HEK293 (cell line): Measurements from ENCODE around the gene LGALS1.
A peak's percentile ranks its signal among the peaks of the same experiment; 100 is the strongest.

ENCODE experiments used
- CTCF ChIA-PET: fragments of 350-600 bp; formaldehyde crosslinking; extraction: SDS; loops from one replicate; lab custom pipeline; 2021; ENCODE audit warnings: antibody characterized with exemption; lab: Yijun Ruan, JAX
- POLR2A ChIA-PET: fragments of 300-600 bp; formaldehyde crosslinking; extraction: SDS; loops from one replicate; lab custom pipeline; 2020; ENCODE audit warnings: antibody characterized with exemption, inconsistent platforms; lab: Yijun Ruan, JAX
- H3K27ac ChIP-seq: fragments of 200-500 bp; sonication (Bioruptor generic); 2 replicates; pipeline ENCODE4 v1.5.1; 2014; ENCODE audit warnings: low read depth, low read length, control low read depth, inconsistent platforms; ENCODE audit errors: extremely low read depth
- H3K36me3 ChIP-seq, 2 experiments: fragments of 200-500 bp in 1 of 2; sonication (Bioruptor generic) in 1 of 2; 1 replicate in 1 of 2; 2 replicates in 1 of 2; pipeline ENCODE4 v1.5.1; 2014 to 2017; ENCODE audit warnings: inconsistent platforms in 2 of 2, low read length in 2 of 2; ENCODE audit not compliant: control insufficient read depth in 2 of 2, insufficient read depth in 1 of 2
- H3K4me1 ChIP-seq: fragments of 200-500 bp; sonication (Bioruptor generic); 2 replicates; pipeline ENCODE4 v1.5.1; 2014; ENCODE audit warnings: mild to moderate bottlenecking, low read length, inconsistent platforms; ENCODE audit not compliant: control insufficient read depth, insufficient read depth
- H3K4me3 ChIP-seq: 2 replicates; pipeline ENCODE4 v1.5.1; 2011; ENCODE audit warnings: low read depth, mild to moderate bottlenecking, control low read depth, low read length, moderate library complexity
- H3K9me3 ChIP-seq: fragments of 200-500 bp; sonication (Bioruptor generic); 2 replicates; pipeline ENCODE4 v1.5.1; 2014; ENCODE audit warnings: low read depth, low read length, inconsistent platforms; ENCODE audit not compliant: control insufficient read depth, insufficient read depth
- CTCF ChIP-seq: fragments of 450-650 bp; formaldehyde crosslinking; IDR thresholded peaks from 2 replicates; pipeline ENCODE4 v1.5.1; 2016; ENCODE audit warnings: missing biosample characterization, missing genetic modification characterization
- GFI1B ChIP-seq: fragments of 450-650 bp; formaldehyde crosslinking; IDR thresholded peaks from 2 replicates; pipeline ENCODE4 v1.5.1; 2016; ENCODE audit warnings: missing biosample characterization, missing genetic modification characterization
- GLI2 ChIP-seq: fragments of 450-650 bp; formaldehyde crosslinking; IDR thresholded peaks from 2 replicates; pipeline ENCODE4; 2017; ENCODE audit warnings: missing biosample characterization, missing genetic modification characterization, low read depth, borderline replicate concordance
- KLF8 ChIP-seq: fragments of 450-650 bp; formaldehyde crosslinking; IDR thresholded peaks from 2 replicates; pipeline ENCODE4 v1.5.1; 2016; ENCODE audit warnings: missing biosample characterization, missing genetic modification characterization
- MYNN ChIP-seq: fragments of 450-650 bp; formaldehyde crosslinking; IDR thresholded peaks from 2 replicates; pipeline ENCODE4 v1.5.1; 2016; ENCODE audit warnings: missing biosample characterization, missing genetic modification characterization, borderline replicate concordance
- OSR2 ChIP-seq: fragments of 450-650 bp; formaldehyde crosslinking; IDR thresholded peaks from 2 replicates; pipeline ENCODE4 v1.5.1; 2016; ENCODE audit warnings: missing biosample characterization, missing genetic modification characterization
- PRDM2 ChIP-seq: fragments of 450-650 bp; formaldehyde crosslinking; IDR thresholded peaks from 2 replicates; pipeline ENCODE4 v1.5.1; 2016; ENCODE audit warnings: missing biosample characterization, missing genetic modification characterization, borderline replicate concordance
- PRDM4 ChIP-seq: fragments of 450-650 bp; formaldehyde crosslinking; IDR thresholded peaks from 2 replicates; pipeline ENCODE4 v1.5.1; 2017; ENCODE audit warnings: missing biosample characterization, missing genetic modification characterization
- ZBTB11 ChIP-seq: fragments of 450-650 bp; formaldehyde crosslinking; conservative IDR thresholded peaks from 2 replicates; pipeline ENCODE4 v1.5.1; 2016; ENCODE audit warnings: low read depth, missing biosample characterization, missing genetic modification characterization
- ZFP41 ChIP-seq: fragments of 450-650 bp; formaldehyde crosslinking; IDR thresholded peaks from 2 replicates; pipeline ENCODE4 v1.5.1; 2016; ENCODE audit warnings: missing biosample characterization, missing genetic modification characterization, borderline replicate concordance
- ZNF10 ChIP-seq: fragments of 450-650 bp; formaldehyde crosslinking; IDR thresholded peaks from 2 replicates; pipeline ENCODE4 v1.5.1; 2017; ENCODE audit warnings: missing biosample characterization, missing genetic modification characterization
- ZNF223 ChIP-seq: fragments of 450-650 bp; formaldehyde crosslinking; IDR thresholded peaks from 2 replicates; pipeline ENCODE4 v1.5.1; 2016; ENCODE audit warnings: missing biosample characterization, missing genetic modification characterization
- ZNF239 ChIP-seq: fragments of 450-650 bp; formaldehyde crosslinking; IDR thresholded peaks from 2 replicates; pipeline ENCODE4 v1.5.1; 2016; ENCODE audit warnings: missing biosample characterization, missing genetic modification characterization
- ZNF350 ChIP-seq: fragments of 450-650 bp; formaldehyde crosslinking; IDR thresholded peaks from 2 replicates; pipeline ENCODE4 v1.5.0; 2017; ENCODE audit warnings: missing biosample characterization, mild to moderate bottlenecking, missing genetic modification characterization
- ZNF394 ChIP-seq: fragments of 450-650 bp; formaldehyde crosslinking; IDR thresholded peaks from 2 replicates; pipeline ENCODE4 v1.5.1; 2016; ENCODE audit warnings: missing biosample characterization, missing genetic modification characterization, mild to moderate bottlenecking, moderate library complexity, borderline replicate concordance
- ZNF416 ChIP-seq: fragments of 450-650 bp; formaldehyde crosslinking; IDR thresholded peaks from 2 replicates; pipeline ENCODE4 v1.5.1; 2016; ENCODE audit warnings: missing biosample characterization, missing genetic modification characterization
- ZNF513 ChIP-seq: fragments of 450-650 bp; IDR thresholded peaks from 2 replicates; pipeline ENCODE4 v1.5.1; 2018; ENCODE audit warnings: missing biosample characterization, missing genetic modification characterization
- ZNF580 ChIP-seq: fragments of 450-650 bp; formaldehyde crosslinking; IDR thresholded peaks from 2 replicates; pipeline ENCODE4 v1.5.1; 2016; ENCODE audit warnings: missing biosample characterization, missing genetic modification characterization
- ZNF623 ChIP-seq: fragments of 450-650 bp; formaldehyde crosslinking; IDR thresholded peaks from 2 replicates; pipeline ENCODE4 v1.5.1; 2016; ENCODE audit warnings: missing biosample characterization, missing genetic modification characterization

LGALS1 gene

GRCh38 chr22:37676736-37677492, 1.5 kb downstream of the LGALS1 start (continued):
- no peak for TF ChIP-seq ZBTB11
- TF ChIP-seq PRDM2 (tag by site-specific recombination), result no peak
- no peak for TF ChIP-seq MYNN (tag by site-specific recombination)
- TF ChIP-seq ZNF580 (tag by site-specific recombination), result no peak
- no peak for TF ChIP-seq ZNF394 (tag by site-specific recombination)
- TF ChIP-seq KLF8, result peak; percentile 88
- TF ChIP-seq ZNF223 (tag by site-specific recombination), result no peak

GRCh38 chr22:37677493-37677974, 2.1 kb downstream of the LGALS1 start:
- POLR2A ChIA-PET, result interaction anchor here (0.6 to 3.9 kb wide), 8 partner anchors 10 to 69 kb away, joined by 3 to 78 read pairs (median 4); partner anchors contain the start of genes GGA1 and PDXP
- H3K36me3 ChIP-seq, result no peaks in the 10 kb centered on the region
- no peaks in the 10 kb centered on the region for H3K9me3 ChIP-seq
- H3K4me1 ChIP-seq, result peaks cover 9% of the 10 kb centered on the region
- no peak overlapping the region for H3K27ac ChIP-seq
- CTCF ChIA-PET, result interaction anchor here (0.6 to 15.8 kb wide), 3 partner anchors 39 to 1005 kb away, joined by 3 to 353 read pairs (median 3); partner anchors contain the start of gene SH3BP1
- H3K4me3 ChIP-seq, result peak overlapping the region; percentile 39
- TF ChIP-seq ZNF10 (tag by site-specific recombination), result 0 out of 2 replicates have a peak, but pooled peaks have one; percentile 2
- no peak for TF ChIP-seq ZNF350
- no peak for TF ChIP-seq PRDM4
- no peak for TF ChIP-seq ZNF239 (tag by site-specific recombination)
- TF ChIP-seq GFI1B (tag by site-specific recombination), result no peak
- peak; percentile 17; the same call in 1 of the 2 replicates for TF ChIP-seq ZNF623
- no peak for TF ChIP-seq ZFP41 (tag by site-specific recombination)
- TF ChIP-seq CTCF (tag by site-specific recombination), result no peak
- peak; percentile 44 for TF ChIP-seq ZNF513
- TF ChIP-seq OSR2, result no peak
- no peak for TF ChIP-seq ZNF416 (tag by site-specific recombination)
- no peak for TF ChIP-seq GLI2 (tag by site-specific recombination)
